OCI-LY7 (cell line): ENCODE measurements around the gene GSX1. TPM values are rescaled to one million over a fixed set of nuclear protein-coding genes. Genes with fewer than 3 reads are reported as not detected.

Source experiments
- BruUV-seq: library from RNA; stranded (reverse); fragments of 400-500 nt; replicated peaks from 2 replicates; lab custom pipeline; 2021; lab: Mats Ljungman, UMichigan
- CTCF ChIA-PET: fragments of 300-600 bp; sonication (Branson Sonifier 250); formaldehyde crosslinking; loops from one replicate; lab custom pipeline; 2022; ENCODE audit warnings: antibody characterized with exemption; ENCODE audit not compliant: unreplicated experiment; lab: Charles Lee
- POLR2A ChIA-PET: fragments of 300-600 bp; sonication (Branson Sonifier 250); formaldehyde crosslinking; loops from one replicate; lab custom pipeline; 2022; ENCODE audit warnings: antibody characterized with exemption; lab: Charles Lee
- DNase-seq: peaks from one replicate; pipeline ENCODE4 v3.0.0-alpha.2; 2015; ENCODE audit warnings: low spot score
- H2AFZ ChIP-seq: fragments of 200-600 bp; sonication (generic), shearing (Covaris generic); 2 replicates; pipeline ENCODE4 v1.6.1; 2014; ENCODE audit warnings: mild to moderate bottlenecking, antibody characterized with exemption, low read length, moderate library complexity
- H3K27ac ChIP-seq: fragments of 200-600 bp; sonication (generic); 2 replicates; pipeline ENCODE4 v1.5.1; 2014; ENCODE audit warnings: mixed run types, low read depth, mild to moderate bottlenecking, moderate library complexity, low read length, inconsistent platforms; ENCODE audit not compliant: poor library complexity, severe bottlenecking
- H3K36me3 ChIP-seq: fragments of 200-600 bp; sonication (generic); 2 replicates; pipeline ENCODE4 v1.6.1; 2014; ENCODE audit warnings: mild to moderate bottlenecking, antibody characterized with exemption, low read length, moderate library complexity, mixed read lengths; ENCODE audit not compliant: insufficient read depth
- H3K4me1 ChIP-seq: fragments of 200-600 bp; sonication (generic); 2 replicates; pipeline ENCODE4 v1.5.1; 2014; ENCODE audit warnings: mild to moderate bottlenecking, low read length; ENCODE audit not compliant: insufficient read depth, poor library complexity, severe bottlenecking
- H3K4me2 ChIP-seq: fragments of 200-600 bp; sonication (generic); 2 replicates; pipeline ENCODE4 v1.6.1; 2014; ENCODE audit warnings: mild to moderate bottlenecking, low read length
- H3K4me3 ChIP-seq: fragments of 200-600 bp; sonication (generic); 2 replicates; pipeline ENCODE4 v1.5.1; 2014; ENCODE audit warnings: mild to moderate bottlenecking, low read depth, low read length; ENCODE audit not compliant: poor library complexity, severe bottlenecking
- H3K79me2 ChIP-seq: fragments of 200-600 bp; sonication (generic); 2 replicates; pipeline ENCODE4 v1.6.1; 2016; ENCODE audit warnings: low read depth, mild to moderate bottlenecking, low read length, moderate library complexity, mixed read lengths; ENCODE audit not compliant: insufficient read depth
- H3K9me2 ChIP-seq: fragments of 200-600 bp; sonication (generic); 2 replicates; pipeline ENCODE4 v1.6.1; 2016; ENCODE audit warnings: mild to moderate bottlenecking, low read length, mixed read lengths; ENCODE audit not compliant: insufficient read depth
- H3K9me3 ChIP-seq: fragments of 200-600 bp; sonication (generic); 2 replicates; pipeline ENCODE4 v1.6.1; 2014; ENCODE audit warnings: mild to moderate bottlenecking, mixed run types, low read length, mixed read lengths
- H4K20me1 ChIP-seq: fragments of 200-600 bp; sonication (generic); 2 replicates; pipeline ENCODE4 v1.6.1; 2014; ENCODE audit warnings: mild to moderate bottlenecking, antibody characterized with exemption, low read length, moderate library complexity, mixed read lengths; ENCODE audit not compliant: insufficient read depth
- CTCF ChIP-seq: fragments of 200-600 bp; sonication (generic); conservative IDR thresholded peaks from 2 replicates; pipeline ENCODE4 v1.5.1; 2014; ENCODE audit warnings: mild to moderate bottlenecking, antibody characterized with exemption, low read length, moderate library complexity, mixed read lengths
- EZH2phosphoT487 ChIP-seq: fragments of 200-600 bp; sonication (generic); IDR thresholded peaks from 2 replicates; pipeline ENCODE4 v1.6.1; 2018; ENCODE audit warnings: low read depth, borderline replicate concordance, mild to moderate bottlenecking, mixed run types, antibody characterized with exemption, low read length, moderate library complexity, mixed read lengths
- intact Hi-C: fragments of 100-400 bp; cut with micrococcal nuclease; formaldehyde crosslinking; loops from one replicate; pipeline ENCODE4 v1.10.0; 2022; ENCODE audit not compliant: unreplicated experiment
- total RNA-seq, 2 experiments: library from RNA; depleted of rRNA in 1 of 2; stranded (reverse); fragments of >200 nt in 1 of 2; shearing (Covaris generic) in 1 of 2; gene quantifications; 2 replicates each; pipeline ENCODE4 v1.2.3, GENCODE V29; 2014 to 2022

Gene GSX1
- total RNA-seq, 2 experiments from 2014 or later: not detected

GRCh38 chr13:27788271-27788670, 4.0 kb upstream of the GSX1 start:
- no peaks in the 10 kb centered on the region for H4K20me1 ChIP-seq
- no peak overlapping the region for H3K4me2 ChIP-seq
- peaks cover 12% of the 10 kb centered on the region for H3K4me1 ChIP-seq
- no peaks in the 10 kb centered on the region for H3K9me2 ChIP-seq
- no peak for TF ChIP-seq CTCF
- TF ChIP-seq EZH2phosphoT487: no peak
- H3K9me3 ChIP-seq: no peaks in the 10 kb centered on the region
- no peaks in the 10 kb centered on the region for H3K79me2 ChIP-seq
- no peak for DNase-seq
- no peaks in the 10 kb centered on the region for H3K36me3 ChIP-seq
- no peak overlapping the region for H3K27ac ChIP-seq
- POLR2A ChIA-PET: interaction anchor here (0.6 to 0.7 kb wide), 2 partner anchors 9 to 1793 kb away, joined by 3 read pairs; no protein-coding TSS in a partner anchor
- intact Hi-C loops: no loop called here
- H2AFZ ChIP-seq: peak overlapping the region; percentile 94; the same call in 1 of the 2 replicates
- CTCF ChIA-PET: interaction anchor here (0.6 kb wide), 1 partner anchor 10 kb away, joined by 3 read pairs; no protein-coding TSS in a partner anchor
- no peak overlapping the region for H3K4me3 ChIP-seq
- BruUV-seq: no TSS peak

- no TSS peak for BruUV-seq
- peak overlapping the region; percentile 37 for H3K4me2 ChIP-seq
- ChIA-PET CTCF (no interaction called here), POLR2A (no interaction called here)
- peak overlapping the region; percentile 94 for H2AFZ ChIP-seq
- intact Hi-C loops: no loop called here
- peaks cover 12% of the 10 kb centered on the region for H3K4me1 ChIP-seq
- no peak overlapping the region for H3K27ac ChIP-seq
- no peaks in the 10 kb centered on the region for H3K79me2 ChIP-seq
- no peaks in the 10 kb centered on the region for H3K9me2 ChIP-seq
- H3K9me3 ChIP-seq: no peaks in the 10 kb centered on the region
- peak; percentile 44 for DNase-seq
- TF ChIP-seq EZH2phosphoT487 (no peak; the same call in 1 of the 2 replicates), CTCF (no peak)
- no peaks in the 10 kb centered on the region for H3K36me3 ChIP-seq
- peak overlapping the region; percentile 29 for H3K4me3 ChIP-seq
- H4K20me1 ChIP-seq: no peaks in the 10 kb centered on the region
Measured at GRCh38 chr13:27789153-27789494, 3.2 kb upstream of the GSX1 start.

GRCh38 chr13:27789495-27790303, 2.6 kb upstream of the GSX1 start:
- BruUV-seq: no TSS peak
- H3K4me3 ChIP-seq: peak overlapping the region; percentile 29
- TF ChIP-seq CTCF (no peak), EZH2phosphoT487 (no peak; the same call in 1 of the 2 replicates)
- intact Hi-C loops: no loop called here
- no peaks in the 10 kb centered on the region for H3K9me3 ChIP-seq
- peak overlapping the region; percentile 94 for H2AFZ ChIP-seq
- H3K27ac ChIP-seq: no peak overlapping the region
- H3K36me3 ChIP-seq: no peaks in the 10 kb centered on the region
- peak; percentile 13 for DNase-seq
- H3K4me1 ChIP-seq: peaks cover 12% of the 10 kb centered on the region
- ChIA-PET CTCF (no interaction called here), POLR2A (interaction anchor here (0.7 kb wide), 1 partner anchor 816 kb away, joined by 3 read pairs; no protein-coding TSS in a partner anchor)
- H3K79me2 ChIP-seq: no peaks in the 10 kb centered on the region
- no peaks in the 10 kb centered on the region for H4K20me1 ChIP-seq
- H3K9me2 ChIP-seq: no peaks in the 10 kb centered on the region
- peak overlapping the region; percentile 37 for H3K4me2 ChIP-seq
